ENCODE measurements around the gene B3GNT3.

GRCh38 chr19:17747205-17748098 lies 47.5 kb upstream of the B3GNT3 start:
- TF ChIP-seq CTCF (IDR thresholded peaks at IDR 0.05) (no peak), POLR2A (IDR thresholded peaks at IDR 0.05) (no peak)
